CD4-positive, alpha-beta T cell treated with Interleukin-17A for 1 hour (primary cell): ENCODE results near the gene EIF4G3.
"Not testable (repeated sequence)": the region's sequence is repeated elsewhere in the genome, so short reads cannot be mapped to it uniquely, and the experiment has no call there.

Experiments used
- DNase-seq: peaks from one replicate; pipeline ENCODE4 v3.0.0-alpha.2; 2020

EIF4G3 gene

DNA sequence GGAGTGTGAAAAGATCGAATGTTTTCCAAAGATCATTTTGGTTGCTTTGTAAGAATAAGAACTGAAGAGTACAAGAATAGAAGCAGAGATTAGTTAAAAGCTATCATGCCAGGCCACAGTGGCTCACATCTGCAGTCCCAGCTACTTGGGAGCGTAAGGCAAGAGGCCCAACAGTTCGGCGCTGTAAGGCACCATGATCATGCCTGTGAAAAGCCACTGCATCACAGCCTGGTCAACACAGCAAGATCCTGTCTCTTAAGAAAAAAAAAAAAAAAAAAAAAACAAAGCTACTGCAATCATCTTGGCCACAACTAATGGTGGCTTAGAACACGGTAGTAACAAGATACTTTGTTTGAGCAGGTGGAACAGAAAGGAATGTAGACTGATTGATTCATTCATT, 116.2 kb downstream of the EIF4G3 start:
- DNase-seq, result no peak

GRCh38 chr1:21059021-21059420, 117.7 kb downstream of the EIF4G3 start:
- DNase-seq, result no peak

- no peak for DNase-seq
Observed at GRCh38 chr1:21058035-21058793, 118.5 kb downstream of the EIF4G3 start.

- DNase-seq, result not testable (repeated sequence)
Observed at GRCh38 chr1:21053189-21053928, 123.3 kb downstream of the EIF4G3 start.

DNA sequence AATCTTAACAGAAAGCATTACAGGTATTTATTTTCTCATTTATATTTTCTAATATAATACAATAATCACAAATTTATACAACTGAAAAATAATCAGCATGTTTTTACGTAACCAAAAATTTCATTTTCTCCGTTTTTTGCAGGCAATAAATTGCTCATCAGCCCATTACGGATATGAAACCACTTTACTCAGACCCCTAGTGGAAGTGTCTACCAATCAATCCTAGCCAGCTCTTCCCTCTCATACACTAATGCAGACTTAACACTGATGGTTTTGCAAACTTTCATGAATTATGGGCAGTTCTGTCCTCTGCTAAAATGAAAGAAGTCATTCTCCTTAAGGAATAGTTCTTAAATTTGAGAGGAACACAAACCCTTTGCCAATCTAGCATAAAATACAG, 124.7 kb downstream of the EIF4G3 start:
- DNase-seq, result no peak

GRCh38 chr1:21051177-21051825, 125.4 kb downstream of the EIF4G3 start:
- DNase-seq, result no peak

DNA sequence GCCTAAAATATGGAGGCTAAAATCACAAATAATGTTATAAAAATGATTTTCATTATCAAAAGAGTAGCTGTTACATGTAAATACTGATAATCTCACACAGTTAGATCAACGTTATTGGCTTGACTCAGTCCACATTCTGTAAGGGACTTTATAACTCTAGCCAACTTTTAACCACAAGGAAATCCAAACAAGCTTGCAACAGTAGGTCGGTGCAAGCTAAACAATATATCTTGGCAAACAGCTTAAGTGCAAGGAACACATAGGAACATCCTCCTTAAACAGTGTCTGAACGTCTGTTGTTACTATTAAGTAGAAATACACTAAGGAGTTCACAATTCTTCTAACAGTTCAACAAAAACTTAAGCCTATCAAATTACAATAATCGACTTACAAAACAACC, 126.7 kb downstream of the EIF4G3 start:
- DNase-seq, result no peak

GRCh38 chr1:21048462-21048861, 128.2 kb downstream of the EIF4G3 start:
- no peak for DNase-seq

DNA sequence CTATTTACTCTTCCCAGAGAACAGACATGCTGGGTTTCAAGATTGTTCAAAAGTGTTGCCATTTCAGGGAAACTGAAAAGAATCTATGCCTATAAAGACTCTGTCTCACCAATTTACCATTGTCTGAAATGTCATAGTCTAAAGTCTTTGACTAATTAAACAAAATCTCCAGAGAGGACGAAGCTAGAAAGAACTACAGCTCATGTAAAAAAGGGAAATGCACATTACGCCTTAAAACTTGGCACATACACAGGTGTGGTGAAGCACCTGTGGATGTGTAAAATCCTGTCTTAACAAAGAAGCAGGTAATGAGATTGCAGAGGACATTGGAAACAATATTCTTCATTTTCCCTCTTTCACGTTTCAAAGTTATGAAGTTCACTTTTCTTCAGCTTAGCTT, 130.6 kb downstream of the EIF4G3 start:
- no peak for DNase-seq

DNA sequence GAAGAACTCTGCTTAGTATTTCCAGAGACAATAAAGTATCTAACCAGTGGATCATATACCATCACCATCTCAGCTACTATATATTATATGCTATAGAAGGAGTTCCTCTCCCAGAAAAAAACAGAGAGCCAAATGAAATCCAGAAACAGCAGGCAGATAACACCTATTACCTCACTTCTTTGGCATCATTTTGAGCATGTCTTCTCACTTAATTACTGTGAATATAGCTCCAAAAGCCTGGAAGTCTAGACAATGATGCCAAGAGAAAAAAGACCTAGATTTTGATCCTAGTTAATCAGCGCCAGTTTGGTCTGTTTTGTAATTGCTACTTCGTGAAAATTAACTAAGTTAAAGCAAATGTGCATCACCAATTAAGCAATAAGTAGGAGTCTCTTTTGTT, 131.3 kb downstream of the EIF4G3 start:
- DNase-seq, result no peak

DNA sequence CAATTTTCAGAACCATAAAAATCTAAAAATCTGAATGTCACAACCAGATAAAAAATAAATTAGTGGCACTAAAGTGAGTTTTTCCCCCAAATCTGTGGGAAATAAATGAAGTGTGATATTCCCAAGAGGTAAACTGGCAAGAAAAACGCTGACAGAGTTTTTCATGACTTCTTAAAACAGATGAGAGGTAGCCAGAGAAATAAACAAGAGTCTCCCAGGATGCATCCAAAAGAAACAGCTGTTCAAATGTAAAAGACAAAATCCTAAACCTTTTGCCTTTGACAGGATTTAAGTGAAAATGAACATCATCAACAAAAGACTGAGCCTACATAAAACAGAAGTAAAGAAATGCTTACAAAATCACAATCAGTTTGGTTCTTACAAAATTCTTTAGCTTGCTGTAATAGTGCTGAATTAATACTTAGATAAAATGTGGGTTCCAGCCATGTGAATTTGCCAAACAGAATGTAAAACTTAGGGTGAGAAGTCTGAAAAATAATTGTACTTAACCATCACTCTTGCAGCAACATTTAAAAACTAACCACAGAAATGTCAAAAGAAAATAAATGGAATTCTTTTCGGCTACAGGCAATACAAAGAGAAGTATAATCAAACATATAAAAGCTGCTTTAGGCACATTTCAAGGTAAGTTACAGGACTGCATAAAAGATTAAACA, 133.6 kb downstream of the EIF4G3 start:
- no peak for DNase-seq

DNA sequence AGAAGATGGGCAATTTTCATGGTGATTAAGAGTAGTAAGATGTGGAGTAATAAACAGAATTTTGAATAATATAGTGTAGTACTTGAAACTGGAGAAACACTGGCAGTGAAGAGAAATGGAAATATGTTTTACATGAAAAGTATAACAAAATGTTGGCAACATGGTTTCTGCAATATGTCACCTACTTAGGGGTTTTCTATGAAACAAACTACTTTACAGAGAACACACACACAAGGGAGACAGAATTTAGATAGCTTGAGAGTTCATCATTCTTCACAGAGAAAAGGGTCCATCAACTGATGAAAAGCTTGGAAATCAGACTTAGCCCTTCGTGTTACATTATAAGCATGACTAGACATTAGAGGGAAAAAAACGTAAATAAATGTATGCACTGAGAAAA, 135.2 kb downstream of the EIF4G3 start:
- DNase-seq, result no peak

GRCh38 chr1:21037091-21037490, 139.6 kb downstream of the EIF4G3 start:
- DNase-seq, result no peak

GRCh38 chr1:21035794-21036193, 140.9 kb downstream of the EIF4G3 start:
- no peak for DNase-seq

DNA sequence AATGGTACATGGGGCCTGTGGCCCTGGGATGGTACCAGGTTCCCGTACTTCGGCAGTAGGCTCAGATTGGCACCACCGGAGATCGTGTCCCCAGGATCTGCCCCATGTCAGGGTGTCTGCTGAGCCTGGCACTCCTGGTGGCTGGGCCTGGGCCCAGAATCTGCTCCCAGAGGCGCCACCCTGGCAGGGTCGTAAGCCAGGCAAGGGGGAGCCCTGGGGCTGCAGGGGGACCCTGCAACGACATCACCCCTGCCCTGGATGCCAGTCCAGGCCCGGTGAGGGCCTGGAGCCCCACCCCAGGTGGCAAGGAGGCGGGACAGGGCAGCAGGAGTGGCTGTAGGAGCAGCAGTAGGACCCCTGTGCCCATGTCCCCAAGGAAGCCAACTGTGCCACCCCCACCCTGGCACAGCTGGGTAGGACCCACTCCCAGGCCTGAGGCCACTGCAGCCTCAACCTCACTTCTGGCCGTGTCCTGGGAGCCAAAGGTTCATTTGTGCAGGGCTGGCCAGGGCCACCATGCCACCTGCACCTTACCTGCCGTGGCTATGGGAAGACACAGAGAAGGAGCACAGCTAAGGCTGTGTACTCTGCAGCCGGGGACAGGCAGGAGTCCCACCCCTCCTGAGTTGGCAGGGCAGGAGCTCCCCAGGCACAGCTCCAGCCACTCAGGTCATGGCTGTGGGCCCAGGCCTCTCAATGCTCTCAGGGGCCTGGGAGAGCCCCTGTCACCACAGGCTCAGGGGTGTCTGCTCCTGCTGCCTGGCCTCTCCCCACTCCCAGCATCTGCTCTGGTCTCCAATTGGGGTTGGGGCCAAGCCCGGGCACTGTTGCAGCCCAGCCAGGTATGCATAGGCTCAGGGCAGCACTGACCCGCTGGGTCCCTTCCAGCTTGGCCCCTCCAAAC, 141.7 kb downstream of the EIF4G3 start:
- DNase-seq, result no peak

DNA sequence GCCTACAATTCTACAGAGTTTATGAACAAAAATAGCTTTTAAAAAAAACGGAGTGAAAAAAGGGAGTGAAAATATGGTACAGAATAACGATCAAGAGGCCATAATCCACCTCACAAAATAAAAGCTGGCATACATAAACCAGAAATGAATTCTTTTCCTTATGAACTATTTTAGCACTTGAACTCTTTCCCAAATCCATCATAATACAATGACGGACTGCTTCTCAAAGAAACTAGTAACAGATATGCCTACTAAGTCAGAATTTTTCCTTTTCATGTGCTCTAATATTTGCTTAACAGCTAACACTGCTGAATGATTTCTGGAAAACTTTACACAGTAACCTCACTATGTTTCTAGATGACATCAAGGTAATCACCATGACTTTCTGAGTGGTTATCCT, 144.0 kb downstream of the EIF4G3 start:
- no peak for DNase-seq

- DNase-seq, result no peak
Observed at GRCh38 chr1:21030181-21030580, 146.5 kb downstream of the EIF4G3 start.

- DNase-seq, result no peak
Observed at GRCh38 chr1:21028520-21029145, 148.1 kb downstream of the EIF4G3 start.

DNA sequence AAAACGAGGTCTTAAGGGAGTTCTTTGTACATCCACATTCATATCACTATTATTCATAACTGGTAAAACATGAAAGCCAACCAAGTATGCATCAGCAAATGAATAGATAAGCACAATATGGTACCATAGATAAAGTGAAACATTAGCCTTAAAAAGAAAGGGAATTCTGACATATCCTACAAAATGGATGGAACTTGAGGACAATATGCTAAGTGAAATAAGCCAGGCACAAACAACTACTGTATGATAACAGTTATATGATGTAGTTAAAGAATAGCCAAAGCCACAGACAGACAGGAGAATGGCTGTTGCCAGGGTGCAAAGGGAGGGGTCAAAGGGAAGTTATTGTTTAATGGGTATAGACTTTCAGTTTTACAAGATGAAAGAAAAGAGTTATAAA, 148.9 kb downstream of the EIF4G3 start:
- DNase-seq, result no peak

GRCh38 chr1:21024918-21025317, 151.8 kb downstream of the EIF4G3 start:
- DNase-seq, result no peak

- not testable (repeated sequence) for DNase-seq
Observed at GRCh38 chr1:21024136-21024896, 152.4 kb downstream of the EIF4G3 start.
